GM12875 (cell line): ENCODE results near the gene NOSTRIN.
"Not testable (repeated sequence)": the region's sequence is repeated elsewhere in the genome, so short reads cannot be mapped to it uniquely, and the experiment has no call there.

Experiments used
- H3K4me3 ChIP-seq: one replicate; pipeline ENCODE4 v1.5.1; 2011; ENCODE audit warnings: low read depth, low read length, control low read depth
- TF ChIP-seq, protein P1 (sequence below): IDR thresholded peaks from 2 replicates; pipeline ENCODE4 v1.5.1; 2011; ENCODE audit warnings: low read depth, mild to moderate bottlenecking, control low read depth, inconsistent platforms, low read length, moderate library complexity, borderline replicate concordance; ENCODE audit not compliant: insufficient read depth

NOSTRIN gene

DNA sequence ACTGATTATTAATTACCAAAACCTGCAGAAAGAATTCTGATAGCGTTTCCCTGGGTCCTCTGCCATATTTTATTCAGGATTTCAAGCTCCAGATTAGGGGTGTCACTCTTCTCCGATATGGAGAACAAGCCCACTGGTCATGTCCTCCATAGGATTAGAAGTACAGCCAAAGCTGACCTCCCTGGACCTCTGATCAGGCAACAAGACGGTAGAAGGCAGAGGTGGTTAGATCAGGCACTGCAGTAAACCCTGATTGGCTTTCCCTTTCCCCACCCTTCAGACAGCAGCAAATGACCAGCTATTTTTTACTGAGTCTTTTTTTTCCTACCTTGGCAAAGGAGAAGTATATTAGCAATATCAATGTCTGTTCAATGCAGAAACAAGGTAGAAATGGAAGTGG, 50.0 kb downstream of the NOSTRIN start:
- H3K4me3 ChIP-seq, result no peak overlapping the region
- TF ChIP-seq, protein P1, sequence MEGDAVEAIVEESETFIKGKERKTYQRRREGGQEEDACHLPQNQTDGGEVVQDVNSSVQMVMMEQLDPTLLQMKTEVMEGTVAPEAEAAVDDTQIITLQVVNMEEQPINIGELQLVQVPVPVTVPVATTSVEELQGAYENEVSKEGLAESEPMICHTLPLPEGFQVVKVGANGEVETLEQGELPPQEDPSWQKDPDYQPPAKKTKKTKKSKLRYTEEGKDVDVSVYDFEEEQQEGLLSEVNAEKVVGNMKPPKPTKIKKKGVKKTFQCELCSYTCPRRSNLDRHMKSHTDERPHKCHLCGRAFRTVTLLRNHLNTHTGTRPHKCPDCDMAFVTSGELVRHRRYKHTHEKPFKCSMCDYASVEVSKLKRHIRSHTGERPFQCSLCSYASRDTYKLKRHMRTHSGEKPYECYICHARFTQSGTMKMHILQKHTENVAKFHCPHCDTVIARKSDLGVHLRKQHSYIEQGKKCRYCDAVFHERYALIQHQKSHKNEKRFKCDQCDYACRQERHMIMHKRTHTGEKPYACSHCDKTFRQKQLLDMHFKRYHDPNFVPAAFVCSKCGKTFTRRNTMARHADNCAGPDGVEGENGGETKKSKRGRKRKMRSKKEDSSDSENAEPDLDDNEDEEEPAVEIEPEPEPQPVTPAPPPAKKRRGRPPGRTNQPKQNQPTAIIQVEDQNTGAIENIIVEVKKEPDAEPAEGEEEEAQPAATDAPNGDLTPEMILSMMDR, result no peak

- H3K4me3 ChIP-seq, result no peak overlapping the region
- TF ChIP-seq, protein P1, result no peak
Observed at GRCh38 chr2:168853471-168853870, 51.0 kb downstream of the NOSTRIN start.

DNA sequence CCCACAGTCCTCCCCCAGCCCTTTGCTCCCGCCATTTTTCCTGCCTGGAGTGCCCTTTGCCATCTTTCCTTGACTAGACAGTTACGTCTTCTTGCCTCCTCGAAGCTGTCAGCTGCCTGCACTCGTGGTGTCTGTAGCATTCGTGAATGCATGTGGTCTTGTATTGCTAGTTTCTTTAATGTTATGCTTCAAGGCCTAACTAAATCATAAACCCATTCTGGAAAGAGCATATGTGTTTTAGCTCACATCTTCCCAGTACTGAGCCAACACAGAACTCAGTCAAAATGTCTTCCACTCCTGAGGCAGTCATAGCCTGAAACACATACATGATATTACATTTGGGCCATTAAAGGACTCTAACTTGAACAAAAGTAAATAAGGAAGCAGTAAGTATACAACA, 52.2 kb downstream of the NOSTRIN start:
- H3K4me3 ChIP-seq, result no peak overlapping the region
- TF ChIP-seq, protein P1, result no peak

DNA sequence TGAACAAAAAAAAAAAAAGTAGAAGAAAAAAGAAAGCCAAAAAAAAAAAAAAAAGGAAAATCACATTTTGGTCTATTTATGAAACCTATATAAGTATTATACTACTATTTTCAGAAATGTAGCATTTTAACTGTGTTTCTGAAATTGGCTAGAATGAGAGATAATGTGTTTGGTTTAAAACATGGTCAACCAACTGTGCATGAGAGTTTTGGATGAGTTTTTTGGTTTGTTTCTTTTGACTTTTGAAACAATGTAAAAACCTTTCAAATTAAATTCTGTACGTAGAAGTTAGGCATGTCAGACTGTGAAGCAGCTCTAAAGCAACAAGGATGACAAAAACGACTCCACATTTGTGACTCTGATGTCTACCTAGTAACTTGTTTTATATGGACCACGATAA, 53.2 kb downstream of the NOSTRIN start:
- H3K4me3 ChIP-seq, result no peak overlapping the region
- TF ChIP-seq, protein P1, result no peak

GRCh38 chr2:168858146-168858545, 55.7 kb downstream of the NOSTRIN start:
- TF ChIP-seq, protein P1, result no peak
- H3K4me3 ChIP-seq, result no peak overlapping the region

DNA sequence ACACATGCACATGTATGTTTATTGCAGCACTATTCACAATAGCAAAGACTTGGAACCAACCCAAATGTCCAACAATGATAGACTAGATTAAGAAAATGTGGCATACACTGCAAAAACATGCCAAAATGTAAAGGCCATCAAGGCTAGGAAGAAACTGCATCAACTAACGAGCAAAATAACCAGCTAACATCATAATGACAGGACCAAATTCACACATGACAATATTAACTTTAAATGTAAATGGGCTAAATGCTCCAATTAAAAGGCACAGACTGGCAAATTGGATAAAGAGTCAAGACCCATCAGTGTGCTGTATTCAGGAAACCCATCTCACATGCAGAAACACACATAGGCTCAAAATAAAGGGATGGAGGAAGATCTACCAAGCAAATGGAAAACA, 64.7 kb downstream of the NOSTRIN start:
- not testable (repeated sequence) for H3K4me3 ChIP-seq

GRCh38 chr2:168870369-168870768, 67.9 kb downstream of the NOSTRIN start:
- not testable (repeated sequence) for H3K4me3 ChIP-seq

GRCh38 chr2:168870824-168871223, 68.4 kb downstream of the NOSTRIN start:
- H3K4me3 ChIP-seq, result not testable (repeated sequence)

- no peak overlapping the region for H3K4me3 ChIP-seq
- TF ChIP-seq, protein P1, result no peak
Observed at GRCh38 chr2:168874368-168875054, 72.1 kb downstream of the NOSTRIN start.

GRCh38 chr2:168882163-168882562, 79.7 kb downstream of the NOSTRIN start:
- H3K4me3 ChIP-seq, result not testable (repeated sequence)
